Peyer's patch (tissue), 4 donors: ENCODE data around the gene HPS1.

ENCODE experiments used
- POLR2A ChIP-seq, 2 donors: fragments of 450-650 bp; IDR thresholded peaks; one replicate each; pipeline ENCODE4 v1.5.1; 2017; ENCODE audit warnings: antibody characterized with exemption in 2 of 2, mild to moderate bottlenecking in 2 of 2, moderate library complexity in 2 of 2
- TF ChIP-seq, protein P1 (sequence below), 6 experiments: fragments of 450-650 bp in 4 of 6; fragments of 200-600 bp in 2 of 6; sonication (generic) in 1 of 6; IDR thresholded peaks; one replicate each; pipeline ENCODE4 v1.5.1; 2017 to 2019; ENCODE audit warnings: antibody characterized with exemption in 6 of 6, mild to moderate bottlenecking in 3 of 6, moderate library complexity in 1 of 6

DNA sequence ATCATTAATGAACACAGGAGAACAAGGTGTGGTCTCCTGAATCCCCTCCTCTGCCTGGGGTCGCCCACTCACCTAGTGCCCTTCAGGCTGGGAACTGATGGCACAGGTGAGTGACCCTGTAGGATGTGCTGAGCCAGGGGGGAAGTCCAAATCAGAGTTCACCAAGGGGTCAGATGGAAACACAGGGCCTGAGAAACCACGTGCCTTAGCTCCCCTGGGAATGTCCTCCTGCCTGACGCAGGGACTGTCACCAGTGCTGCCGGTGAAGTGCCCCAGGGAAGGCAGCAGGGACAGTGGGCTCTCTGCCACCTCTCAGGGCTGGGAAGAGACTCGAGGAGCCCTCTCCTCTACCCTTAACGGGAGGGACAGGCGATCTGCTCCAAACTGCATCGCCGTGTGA is 25.9 kb downstream of the HPS1 start:
- TF ChIP-seq POLR2A (IDR thresholded peaks at IDR 0.05) = no peak
- TF ChIP-seq, protein P1, sequence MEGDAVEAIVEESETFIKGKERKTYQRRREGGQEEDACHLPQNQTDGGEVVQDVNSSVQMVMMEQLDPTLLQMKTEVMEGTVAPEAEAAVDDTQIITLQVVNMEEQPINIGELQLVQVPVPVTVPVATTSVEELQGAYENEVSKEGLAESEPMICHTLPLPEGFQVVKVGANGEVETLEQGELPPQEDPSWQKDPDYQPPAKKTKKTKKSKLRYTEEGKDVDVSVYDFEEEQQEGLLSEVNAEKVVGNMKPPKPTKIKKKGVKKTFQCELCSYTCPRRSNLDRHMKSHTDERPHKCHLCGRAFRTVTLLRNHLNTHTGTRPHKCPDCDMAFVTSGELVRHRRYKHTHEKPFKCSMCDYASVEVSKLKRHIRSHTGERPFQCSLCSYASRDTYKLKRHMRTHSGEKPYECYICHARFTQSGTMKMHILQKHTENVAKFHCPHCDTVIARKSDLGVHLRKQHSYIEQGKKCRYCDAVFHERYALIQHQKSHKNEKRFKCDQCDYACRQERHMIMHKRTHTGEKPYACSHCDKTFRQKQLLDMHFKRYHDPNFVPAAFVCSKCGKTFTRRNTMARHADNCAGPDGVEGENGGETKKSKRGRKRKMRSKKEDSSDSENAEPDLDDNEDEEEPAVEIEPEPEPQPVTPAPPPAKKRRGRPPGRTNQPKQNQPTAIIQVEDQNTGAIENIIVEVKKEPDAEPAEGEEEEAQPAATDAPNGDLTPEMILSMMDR (IDR thresholded peaks at IDR 0.05) = no peak
